HG03565 (cell line): ENCODE results near the gene OBP2A.
"Not testable (repeated sequence)": the region's sequence is repeated elsewhere in the genome, so short reads cannot be mapped to it uniquely, and the experiment has no call there.

Source experiments
- ATAC-seq: cut with Tn5 transposase; IDR thresholded peaks from one replicate; pipeline ENCODE4 v1.9.1; 2021; ENCODE audit warnings: mild to moderate bottlenecking, moderate library complexity; ENCODE audit not compliant: unreplicated experiment

The OBP2A gene, protein sequence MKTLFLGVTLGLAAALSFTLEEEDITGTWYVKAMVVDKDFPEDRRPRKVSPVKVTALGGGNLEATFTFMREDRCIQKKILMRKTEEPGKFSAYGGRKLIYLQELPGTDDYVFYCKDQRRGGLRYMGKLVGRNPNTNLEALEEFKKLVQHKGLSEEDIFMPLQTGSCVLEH

GRCh38 chr9:135545646-135546176 is at the start of gene OBP2A:
OBP2A (plus strand) TSS chr9:135546126; CDS start chr9:135546181, 55 bp downstream.
- ATAC-seq: not testable (repeated sequence)

GRCh38 chr9:135498381-135499126 is 47.4 kb upstream of the OBP2A start:
- no peak for ATAC-seq

DNA sequence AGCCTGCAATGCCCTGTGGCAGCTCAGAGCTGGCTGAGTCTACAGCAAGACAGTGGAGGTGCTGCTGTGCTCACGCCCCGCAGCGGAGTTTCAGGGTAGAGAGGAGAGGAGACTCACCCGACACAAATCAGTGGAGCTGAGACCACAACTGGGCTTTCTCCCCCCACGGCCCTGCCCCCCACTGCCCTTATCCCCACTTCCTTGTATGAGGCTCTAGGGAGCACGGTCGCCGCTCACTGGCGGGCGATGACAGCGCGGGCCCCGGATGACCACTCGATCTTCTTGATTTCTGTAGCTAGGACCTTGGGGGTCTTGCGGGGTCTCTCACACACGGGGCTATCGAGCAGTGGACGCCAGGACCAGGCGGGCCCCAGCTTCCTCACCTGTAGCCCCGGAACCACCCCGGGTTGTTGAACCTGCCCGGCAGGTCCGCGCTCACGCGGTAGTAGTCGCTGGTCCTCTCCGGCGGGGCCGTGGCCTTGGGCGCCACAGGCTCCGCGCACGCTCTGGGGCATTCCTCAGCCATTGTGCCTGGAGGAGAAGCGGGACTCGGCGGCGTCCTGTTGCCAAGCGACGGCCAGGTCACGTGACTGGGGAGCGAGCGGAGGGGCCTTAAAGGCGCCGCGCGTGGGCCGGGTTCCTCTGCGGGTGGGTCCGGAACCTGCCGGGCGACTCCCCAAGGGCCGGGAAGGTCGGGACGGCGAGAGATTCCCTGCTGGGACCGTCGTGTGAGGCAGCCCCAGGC is 46.4 kb upstream of the OBP2A start:
- no peak for ATAC-seq

DNA sequence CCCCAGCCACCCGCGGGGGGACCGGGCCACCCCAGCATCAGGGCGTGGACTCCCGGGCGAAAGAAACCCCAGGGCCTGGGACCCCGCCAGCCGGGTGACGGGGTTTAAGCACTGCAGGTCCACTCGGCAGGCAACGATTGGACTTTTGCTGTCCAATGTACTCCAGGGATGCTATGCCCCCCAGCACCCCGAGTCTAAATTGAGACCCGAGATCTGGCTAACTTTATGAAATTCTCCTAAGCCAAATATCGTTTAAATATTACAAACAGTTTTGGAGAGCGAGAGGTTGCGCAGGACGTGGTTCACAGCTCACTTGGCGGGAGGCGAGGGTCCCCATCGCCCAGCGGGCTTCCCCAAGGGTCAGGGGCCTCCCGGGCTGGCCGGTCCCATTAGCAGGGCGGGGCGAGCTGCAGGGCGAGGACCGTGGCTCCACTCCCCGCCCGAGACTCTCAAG is 45.8 kb upstream of the OBP2A start:
- no peak for ATAC-seq

DNA sequence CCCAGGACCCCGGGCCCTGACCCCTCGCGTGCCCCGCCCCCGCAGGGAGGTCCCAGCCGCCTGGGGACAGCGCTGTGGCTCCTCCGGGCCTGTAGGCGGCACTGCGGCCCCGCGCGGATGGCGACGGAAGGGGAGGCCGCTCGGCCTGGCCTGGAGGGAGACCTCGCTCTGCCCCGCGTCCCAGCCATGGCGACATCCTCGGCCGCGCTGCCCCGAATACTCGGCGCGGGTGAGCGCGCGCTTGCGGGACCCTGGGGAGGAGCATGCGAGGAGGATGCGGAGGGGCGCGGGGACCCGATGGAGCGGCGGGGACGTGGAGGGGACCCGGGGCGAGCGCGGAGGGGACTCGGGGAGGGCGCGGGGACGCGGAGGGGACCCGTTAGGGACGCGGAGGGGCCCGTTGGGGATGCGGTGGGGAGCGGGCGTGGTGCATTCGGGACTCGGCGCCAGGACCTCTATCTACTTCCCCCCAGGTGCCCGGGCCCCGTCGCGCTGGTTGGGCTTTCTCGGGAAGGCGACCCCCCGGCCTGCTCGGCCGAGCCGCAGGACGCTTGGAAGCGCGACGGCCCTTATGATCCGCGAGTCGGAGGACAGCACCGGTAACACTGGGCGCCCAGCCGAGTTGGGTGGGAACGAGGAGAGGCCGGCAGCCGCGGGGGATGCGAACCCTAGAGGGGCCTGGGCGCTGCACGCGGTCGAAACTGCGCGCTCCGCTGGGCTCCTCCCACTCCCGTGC is 45.2 kb upstream of the OBP2A start, which contains the start of gene MRPS2:
TSS of gene MRPS2 (plus strand) at position 158 of the 736 bp plus-strand sequence. CDS start at position 187, 29 bp downstream.
- ATAC-seq: peak; percentile 71

DNA sequence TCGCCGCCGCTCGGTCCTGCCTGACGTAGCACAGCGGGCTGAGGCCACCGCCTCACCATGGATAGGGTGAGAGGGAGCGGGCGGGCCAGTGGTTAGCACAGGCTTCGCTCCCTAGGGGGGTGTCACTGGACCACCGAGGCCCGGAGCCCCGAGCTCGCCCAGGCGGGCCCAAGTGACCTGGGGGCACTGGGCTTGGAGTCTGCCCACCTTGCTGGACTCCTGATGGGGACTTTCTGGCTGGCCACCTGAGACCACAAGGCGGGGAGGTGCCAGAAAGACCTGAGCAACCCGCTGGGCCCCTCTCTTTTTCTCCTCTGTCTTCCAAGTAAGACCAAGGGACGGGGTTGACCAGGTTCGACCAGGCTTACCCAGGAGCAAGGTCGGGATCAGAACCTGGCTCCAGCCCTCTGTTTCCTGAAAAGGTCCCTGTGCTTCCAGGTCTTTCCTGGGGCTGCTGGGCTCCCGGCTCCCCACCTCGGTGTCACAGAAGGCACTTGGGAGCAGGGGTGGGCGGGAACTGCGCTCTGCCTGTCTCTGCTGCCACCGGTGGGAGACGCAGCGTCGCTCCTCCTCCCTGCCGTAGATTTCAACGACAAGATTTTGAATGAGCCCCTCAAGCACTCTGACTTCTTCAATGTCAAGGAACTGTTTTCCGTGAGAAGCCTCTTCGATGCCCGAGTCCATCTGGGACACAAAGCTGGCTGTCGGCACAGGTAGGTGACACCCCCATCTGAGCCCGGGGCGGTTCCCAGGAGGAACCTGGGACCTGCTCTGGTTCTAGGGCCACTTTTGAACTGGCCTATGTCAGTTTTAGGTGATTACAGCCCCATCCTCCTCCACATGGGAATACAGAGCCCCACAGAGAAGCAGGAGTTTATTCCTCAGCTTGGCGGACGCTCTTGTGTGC is 44.4 kb upstream of the OBP2A start:
- no peak for ATAC-seq

GRCh38 chr9:135502168-135502872 is 43.6 kb upstream of the OBP2A start:
- ATAC-seq: no peak

DNA sequence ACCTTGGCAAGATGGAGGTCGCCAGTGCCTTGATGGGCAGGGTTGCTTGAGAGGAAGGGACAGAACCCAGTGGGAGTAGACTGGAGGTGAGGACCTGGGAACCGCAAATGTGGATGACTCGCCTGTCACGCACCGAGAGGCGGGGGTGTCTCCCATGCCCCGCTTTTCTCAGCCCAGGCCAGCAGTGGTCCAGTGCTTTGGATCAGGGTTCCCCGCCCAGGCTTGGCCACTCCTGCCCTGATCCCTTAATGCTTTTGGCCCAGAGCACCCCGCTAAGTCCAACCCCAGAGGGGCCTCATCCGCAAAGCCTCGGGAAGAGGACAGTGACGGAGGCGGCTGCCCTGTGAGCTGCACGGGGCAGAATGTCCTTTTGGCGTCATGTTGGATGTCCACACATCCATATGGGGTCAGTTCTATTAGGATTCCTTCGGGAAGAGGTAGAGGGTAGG is 43.0 kb upstream of the OBP2A start:
- no peak for ATAC-seq

- ATAC-seq: no peak
Measured at GRCh38 chr9:135503371-135504261, 42.3 kb upstream of the OBP2A start.

DNA sequence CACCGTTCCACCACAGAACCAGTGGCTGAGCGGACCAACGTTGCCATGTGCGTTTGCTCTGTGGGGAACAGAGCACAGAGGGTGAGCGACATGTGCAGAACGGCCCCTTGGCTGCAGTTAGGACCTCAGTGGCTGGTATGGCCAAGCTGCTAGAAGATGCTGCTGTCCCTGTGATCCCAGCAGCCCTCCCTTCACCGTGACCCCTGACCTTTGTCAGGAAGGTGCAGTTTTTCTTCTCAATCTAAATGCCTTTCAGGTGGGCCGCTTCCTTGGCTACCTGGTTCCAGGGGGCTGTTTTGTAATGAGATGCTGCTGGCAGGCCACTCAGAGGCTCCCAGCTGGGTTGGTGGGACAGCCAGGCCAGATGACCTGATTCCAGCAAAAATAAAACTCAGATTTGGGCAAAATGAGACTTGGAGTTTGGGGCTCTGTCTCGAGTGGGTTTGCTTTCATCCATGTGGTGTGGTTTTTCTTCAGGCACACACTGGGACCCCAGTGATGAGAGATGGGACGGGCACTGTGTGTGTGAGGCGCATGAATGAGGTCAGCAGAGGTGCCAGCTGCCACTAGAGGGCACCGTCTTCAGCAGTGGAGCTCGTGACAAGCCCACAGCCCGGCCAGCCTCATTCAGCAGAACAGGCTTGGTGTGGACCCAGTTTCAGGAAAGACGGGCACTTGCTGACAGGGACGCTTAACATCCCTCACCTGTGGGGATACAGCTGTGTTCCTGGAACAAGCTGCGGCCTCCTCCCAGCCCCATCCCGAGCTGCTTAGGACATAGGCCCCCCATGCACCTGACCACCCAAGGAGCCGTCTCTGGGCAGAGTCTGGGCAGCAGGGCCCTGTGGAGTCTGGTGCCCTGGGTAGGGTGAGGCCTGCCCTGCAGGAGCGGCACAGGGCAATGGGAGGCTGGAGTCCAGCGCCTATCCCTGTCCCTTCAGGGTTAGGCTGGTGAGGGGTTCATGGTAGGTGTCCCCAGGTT is 41.4 kb upstream of the OBP2A start:
- ATAC-seq: no peak

DNA sequence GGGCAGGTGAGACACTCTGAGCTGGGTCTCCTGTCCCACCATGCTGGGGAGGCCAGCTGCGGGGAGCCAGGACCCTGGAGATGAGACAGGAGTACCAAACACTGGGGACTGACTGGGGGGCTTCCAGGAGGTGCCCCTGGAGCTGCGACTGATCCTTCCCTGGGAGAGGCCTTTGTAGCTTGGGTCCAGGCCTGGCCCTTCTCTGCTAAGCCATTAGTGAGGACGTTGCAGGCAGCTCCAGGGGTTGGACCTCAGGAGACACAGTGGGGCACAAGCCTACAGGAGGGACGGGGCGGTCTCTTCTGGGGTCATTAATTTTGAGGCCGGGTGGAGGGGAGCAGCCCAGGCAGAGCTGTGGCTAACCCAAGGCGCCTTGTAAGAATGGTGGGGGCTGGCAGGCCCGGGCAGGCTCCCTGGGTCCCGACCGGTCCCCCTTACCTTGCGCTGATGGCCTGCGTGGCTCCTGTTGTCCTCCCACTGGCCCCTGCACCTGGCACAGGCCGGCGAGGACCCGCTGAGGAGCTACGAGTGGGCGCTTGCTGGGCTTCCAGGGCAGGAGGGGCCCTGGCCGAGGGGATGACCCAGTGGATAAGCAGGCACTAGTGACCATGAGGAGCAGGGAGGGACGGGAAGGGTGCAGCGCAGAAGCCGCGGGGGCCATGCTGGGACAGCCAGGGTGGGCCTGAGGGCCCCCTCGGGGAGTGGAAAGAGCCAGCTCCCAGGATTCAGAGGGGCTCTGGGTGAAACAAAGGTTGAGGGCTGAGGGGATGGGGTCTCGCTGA is 40.3 kb upstream of the OBP2A start:
- no peak for ATAC-seq

GRCh38 chr9:135506327-135507103 is 39.4 kb upstream of the OBP2A start:
- no peak for ATAC-seq

DNA sequence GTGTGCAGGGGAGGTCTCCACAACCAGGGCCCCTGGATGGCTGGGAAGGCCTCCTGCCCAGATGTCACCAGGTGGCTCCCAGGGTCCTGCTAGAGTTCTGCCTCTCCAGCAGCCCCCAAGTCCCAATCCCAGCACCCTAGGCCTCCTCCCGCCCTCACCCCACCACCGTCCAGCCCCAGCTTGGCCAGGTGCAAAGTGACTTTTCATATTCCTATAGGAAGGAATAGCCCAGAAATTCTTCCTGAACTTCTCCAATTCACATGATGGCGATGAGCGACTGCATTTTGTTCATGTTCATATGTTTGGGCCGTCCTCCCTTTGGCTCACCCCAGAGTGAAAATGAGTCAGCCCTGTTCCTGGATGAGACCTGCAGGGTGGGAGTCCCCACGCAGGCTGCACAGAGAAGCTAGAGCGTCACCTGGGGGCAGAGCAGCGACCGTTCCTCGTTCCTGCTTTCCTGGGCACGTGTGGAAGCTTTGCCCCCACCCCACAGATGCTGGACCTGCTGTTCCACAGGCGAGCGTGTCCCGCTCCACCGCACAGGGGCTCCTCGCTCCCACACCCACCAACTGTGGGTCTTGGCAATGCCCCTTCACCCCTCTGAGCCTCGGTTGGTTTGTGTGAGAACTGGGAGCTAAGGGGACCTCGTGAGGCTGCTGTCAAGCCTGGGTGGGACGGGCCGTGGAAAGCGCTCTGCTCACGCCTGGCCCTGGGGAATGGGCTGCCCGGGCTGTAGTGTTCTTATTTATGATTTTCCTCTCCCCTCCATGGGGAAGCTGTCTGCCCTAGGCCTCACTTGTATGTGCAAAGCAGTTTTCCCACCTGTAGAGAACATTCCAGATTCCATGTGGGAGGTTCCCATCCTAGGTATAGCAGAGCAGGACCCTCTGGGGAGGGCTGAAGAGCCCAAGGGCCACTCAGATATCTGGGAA is 38.6 kb upstream of the OBP2A start:
- no peak for ATAC-seq

DNA sequence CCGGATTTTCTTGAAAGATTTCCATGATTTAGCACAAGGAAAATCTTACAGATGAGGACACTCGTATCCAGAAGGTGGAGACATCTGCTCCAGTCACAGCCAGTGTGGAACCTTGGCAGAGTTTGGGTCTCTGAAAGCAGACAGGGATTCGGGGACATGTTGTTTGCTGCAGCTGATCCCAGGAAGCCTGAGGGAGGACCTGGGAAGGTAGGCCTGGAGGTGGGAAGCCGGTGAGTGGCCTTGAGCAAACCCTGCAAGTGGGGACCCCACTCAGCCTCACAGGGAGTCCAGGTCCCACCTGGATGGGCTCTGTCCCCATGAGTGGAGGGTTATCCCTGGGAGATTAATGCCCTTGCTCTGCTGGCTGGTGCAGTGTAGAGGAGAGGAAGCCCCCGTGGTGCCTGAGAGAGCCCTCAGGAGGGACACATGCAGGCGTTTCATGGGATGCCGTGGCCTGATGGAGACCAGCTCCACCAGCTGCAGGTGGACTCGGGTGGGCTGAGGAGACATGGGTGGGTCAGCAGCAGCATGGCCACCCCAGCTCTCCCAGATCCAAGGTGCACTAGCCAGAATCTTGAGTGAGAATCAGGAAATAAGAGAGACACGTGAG is 37.6 kb upstream of the OBP2A start:
- no peak for ATAC-seq
